Small intestine (tissue), 7 donors: ENCODE data around the gene MSANTD1. TPM values are rescaled to one million over a fixed set of nuclear protein-coding genes. Genes with fewer than 3 reads are reported as not detected.

Source experiments
- DNase-seq, 2 donors: peaks; one replicate each; pipeline versions ENCODE4 v3.0.0 to v3.0.0-alpha.2; 2013
- FAIRE-seq: peaks from 2 replicates; lab custom pipeline; 2012; peaks lifted over from hg19 to GRCh38; lab: Jason Lieb, UNC
- H3K27ac ChIP-seq, 3 donors: one replicate each; pipeline ENCODE4 v1.5.1; 2013; ENCODE audit warnings: low read length in 2 of 3, mild to moderate bottlenecking in 2 of 3, control low read depth in 1 of 3, inconsistent platforms in 1 of 3, low read depth in 1 of 3, moderate library complexity in 1 of 3
- H3K27me3 ChIP-seq, 3 donors: one replicate each; pipeline ENCODE4 v1.6.1; 2013; ENCODE audit warnings: low read length in 3 of 3, inconsistent platforms in 1 of 3; ENCODE audit not compliant: control insufficient read depth in 3 of 3, insufficient read depth in 3 of 3
- H3K36me3 ChIP-seq, 3 donors: one replicate each; pipeline ENCODE4 v1.6.1; 2013; ENCODE audit warnings: low read length in 3 of 3, inconsistent platforms in 1 of 3, low read depth in 1 of 3, mild to moderate bottlenecking in 1 of 3, moderate library complexity in 1 of 3; ENCODE audit not compliant: control insufficient read depth in 3 of 3, insufficient read depth in 2 of 3
- H3K4me1 ChIP-seq, 3 donors: one replicate each; pipeline ENCODE4 v1.6.1; 2013; ENCODE audit warnings: low read length in 2 of 3, inconsistent platforms in 1 of 3, low read depth in 1 of 3, mild to moderate bottlenecking in 1 of 3, moderate library complexity in 1 of 3; ENCODE audit not compliant: control insufficient read depth in 3 of 3, insufficient read depth in 2 of 3
- H3K4me3 ChIP-seq, 3 donors: one replicate each; pipeline ENCODE4 v1.5.1; 2013; ENCODE audit warnings: low read length in 3 of 3, control low read depth in 1 of 3, inconsistent platforms in 1 of 3, low read depth in 1 of 3, mild to moderate bottlenecking in 1 of 3, moderate library complexity in 1 of 3
- H3K9me3 ChIP-seq, 2 donors: one replicate each; pipeline ENCODE4 v1.6.1; 2013; ENCODE audit warnings: low read depth in 1 of 2, low read length in 1 of 2; ENCODE audit not compliant: control insufficient read depth in 2 of 2, insufficient read depth in 1 of 2
- WGBS, 3 donors: extraction: QIAGEN DNeasy Blood & Tissue Kit; methylation state at CpG; one replicate each; pipeline ENCODE4 v1.1.7; 2013; 5-methylcytosine and 5-hydroxymethylcytosine counted together
- polyA plus RNA-seq, 4 donors: library from polyadenylated mRNA; stranded (reverse) in 3 of 4; unstranded in 1 of 4; fragments of 200-250 nt in 3 of 4; fragments of 120-200 nt in 1 of 4; gene quantifications; one replicate each; pipeline versions ENCODE4 v1.2.1 to v1.2.3, GENCODE V29; 2013
- donor health status: healthy with polysubstance abuse.
- donor health status: control.
- donor health status: control.
- donor health status: Bipolar disorder and iron deficiency.
- donor health status: healthy.

MSANTD1 gene
- polyA plus RNA-seq, 4 donors: 0.27 to 0.45 (median 0.29) TPM

DNA sequence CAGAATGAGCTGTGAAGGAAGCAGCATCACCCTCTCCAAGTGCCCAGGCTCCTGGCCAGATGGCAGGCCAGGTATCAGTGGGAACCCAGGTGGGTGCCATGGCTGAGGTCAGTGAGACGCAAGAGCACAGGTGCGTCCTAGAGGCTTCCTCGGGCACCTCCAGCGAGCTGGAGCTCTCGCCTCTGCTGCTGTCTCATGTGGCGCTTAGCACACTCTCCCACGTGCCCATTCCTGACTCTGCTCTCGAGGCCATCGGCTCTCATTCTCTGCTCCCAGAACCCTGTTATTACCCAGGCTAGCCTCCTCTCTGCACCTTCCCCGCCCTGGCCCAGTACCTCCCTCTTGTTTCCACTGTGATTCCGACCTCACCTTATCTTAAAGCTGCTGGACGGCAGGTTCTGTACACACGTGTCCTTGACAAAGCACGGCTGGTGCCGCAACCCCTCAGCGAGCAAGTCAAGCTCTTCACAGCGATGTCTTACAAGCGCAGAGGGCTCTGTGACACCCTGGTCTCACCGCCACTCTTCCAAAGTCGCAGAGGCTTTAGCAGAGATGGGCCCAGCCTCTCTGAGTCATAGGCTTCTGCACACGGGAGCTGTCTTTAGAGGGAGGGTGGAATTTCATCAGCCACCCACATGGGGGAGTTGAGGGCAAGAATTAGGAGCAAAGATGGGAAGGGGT lies 15.4 kb upstream of the MSANTD1 start:
- DNase-seq (no peak), FAIRE-seq (no peak)
- Histone ChIP-seq H3K4me3 (no peak overlapping the region), H3K27ac (no peak overlapping the region), H3K4me1 (no peaks in the 10 kb centered on the region), H3K27me3 (no peaks in the 10 kb centered on the region), H3K9me3 (no peaks in the 10 kb centered on the region), H3K36me3 (peaks cover 18 to 94% (median 35%) of the 10 kb centered on the region in 3 donors)
- 89 to 91% (median 89%) methylated on average over 20 to 21 of the region's 21 CpGs for WGBS, 3 donors

DNA sequence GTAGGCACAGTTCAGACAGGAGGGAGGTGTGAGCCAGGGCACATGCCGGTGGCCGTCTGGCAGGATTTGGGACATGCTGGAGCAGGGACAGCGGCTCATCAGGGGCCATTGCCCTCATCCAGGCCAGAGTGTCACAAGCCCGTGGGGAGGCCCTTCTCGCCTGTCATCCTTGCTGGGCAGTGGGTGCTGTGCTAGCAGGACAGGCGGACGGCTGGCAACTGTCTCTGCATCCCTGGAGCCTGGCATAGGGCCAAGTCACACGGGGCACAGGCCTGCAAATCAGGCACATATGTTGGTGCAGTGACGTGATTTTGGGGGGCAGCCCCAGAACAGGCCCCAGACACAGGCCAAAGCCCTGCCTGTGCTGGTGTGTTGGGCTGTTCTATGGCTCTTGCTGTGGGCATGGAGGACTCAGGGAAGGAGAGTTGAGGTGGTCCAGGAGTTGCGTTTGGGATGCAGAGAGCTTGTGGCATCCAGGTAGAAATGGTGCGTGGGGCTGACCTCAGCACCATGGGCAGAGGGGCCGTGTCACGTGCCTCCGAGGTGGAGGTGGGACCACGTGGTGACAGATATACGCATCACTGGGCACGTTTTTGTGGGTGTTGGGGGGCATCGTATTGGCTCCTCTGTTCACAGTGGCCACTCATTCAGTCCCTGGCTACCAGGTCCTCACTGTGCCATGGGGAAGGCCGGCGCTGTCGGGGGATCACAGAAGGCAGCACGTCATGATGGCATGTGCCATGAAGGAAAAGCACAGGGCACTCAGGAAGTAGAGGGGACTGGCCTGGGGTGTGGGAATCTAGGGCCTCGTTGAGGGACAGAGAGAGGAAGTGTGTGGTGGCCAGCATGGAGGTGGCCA lies 14.6 kb upstream of the MSANTD1 start:
- H3K4me1 ChIP-seq: no peaks in the 10 kb centered on the region
- WGBS, 3 donors: 88 to 91% (median 88%) methylated on average over 23 of the region's 23 CpGs
- H3K36me3 ChIP-seq: peaks cover 22 to 94% (median 27%) of the 10 kb centered on the region in 3 donors
- DNase-seq (no peak), FAIRE-seq (no peak)
- no peak overlapping the region for H3K27ac ChIP-seq
- no peak overlapping the region for H3K4me3 ChIP-seq
- H3K27me3 ChIP-seq: no peaks in the 10 kb centered on the region
- H3K9me3 ChIP-seq: no peaks in the 10 kb centered on the region

DNA sequence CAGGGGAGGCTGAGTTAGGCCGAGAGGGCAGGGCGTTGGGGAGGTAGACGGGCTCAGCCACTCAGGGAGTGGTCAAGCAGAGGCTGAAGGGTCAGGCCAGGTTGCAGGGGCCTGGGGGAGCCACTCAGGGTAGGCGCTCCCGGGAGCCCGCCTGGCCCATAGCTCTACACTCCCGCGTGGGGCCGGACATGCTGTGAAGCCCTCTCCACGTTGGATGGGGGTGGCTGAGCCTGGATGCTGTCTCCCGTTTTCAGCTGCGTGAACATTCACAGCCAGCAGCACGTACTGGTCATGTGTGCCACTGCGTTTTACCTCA lies 14.0 kb upstream of the MSANTD1 start:
- no peak overlapping the region for H3K27ac ChIP-seq
- DNase-seq (no peak), FAIRE-seq (no peak)
- no peaks in the 10 kb centered on the region for H3K9me3 ChIP-seq
- H3K36me3 ChIP-seq: peaks cover 22 to 94% (median 25%) of the 10 kb centered on the region in 3 donors
- no peaks in the 10 kb centered on the region for H3K4me1 ChIP-seq
- 90 to 94% (median 94%) methylated on average over 14 of the region's 14 CpGs for WGBS, 3 donors
- H3K4me3 ChIP-seq: no peak overlapping the region
- H3K27me3 ChIP-seq: no peaks in the 10 kb centered on the region

DNA sequence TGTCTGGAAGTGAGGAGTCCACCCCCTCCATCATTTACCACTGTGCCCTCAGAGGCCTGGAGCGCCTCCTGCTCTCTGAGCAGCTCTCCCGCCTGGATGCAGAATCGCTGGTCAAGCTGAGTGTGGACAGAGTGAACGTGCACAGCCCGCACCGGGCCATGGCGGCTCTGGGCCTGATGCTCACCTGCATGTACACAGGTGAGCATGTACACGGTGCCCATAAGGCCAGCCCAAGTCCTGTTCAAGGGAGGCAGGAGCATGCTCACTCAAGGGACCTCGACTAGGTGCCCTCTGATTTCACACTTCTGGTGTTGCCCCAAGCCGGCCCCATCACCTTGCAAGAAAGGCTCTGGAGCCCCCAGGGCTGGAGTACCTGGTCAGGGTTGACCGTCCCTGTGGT lies 13.4 kb upstream of the MSANTD1 start:
- no peaks in the 10 kb centered on the region for H3K27me3 ChIP-seq
- FAIRE-seq (no peak), DNase-seq (no peak)
- 93 to 95% (median 95%) methylated on average over 11 of the region's 11 CpGs for WGBS, 3 donors
- no peaks in the 10 kb centered on the region for H3K4me1 ChIP-seq
- no peak overlapping the region for H3K4me3 ChIP-seq
- no peaks in the 10 kb centered on the region for H3K9me3 ChIP-seq
- no peak overlapping the region for H3K27ac ChIP-seq
- peaks cover 22 to 94% (median 25%) of the 10 kb centered on the region in 3 donors for H3K36me3 ChIP-seq

DNA sequence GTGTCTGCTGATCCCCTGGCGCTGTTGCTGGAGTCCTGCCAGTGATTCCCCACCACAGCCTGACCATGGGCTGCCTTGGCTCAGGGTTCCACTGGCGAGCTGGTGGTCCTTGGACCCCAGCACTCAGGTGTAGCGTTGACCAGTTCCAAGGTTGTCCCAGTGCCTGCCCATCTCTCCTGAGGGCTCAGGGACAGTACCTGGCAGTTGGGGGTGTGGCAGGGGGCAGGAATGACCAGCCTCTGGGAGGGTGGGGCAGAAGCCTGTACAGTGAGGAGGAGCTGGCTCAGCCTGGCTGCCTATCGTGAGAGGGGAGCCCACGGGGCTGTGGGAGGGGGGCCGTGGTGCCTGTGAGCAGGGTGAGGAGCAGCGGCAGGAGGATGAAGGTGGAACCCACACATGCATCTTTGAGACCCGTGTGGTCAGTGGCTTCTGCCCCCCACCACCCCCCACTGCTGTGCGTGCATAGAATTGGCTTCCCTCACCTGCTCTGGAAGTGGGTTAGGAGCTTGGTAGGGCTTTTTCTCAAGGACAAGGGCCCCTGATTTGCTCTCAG lies 12.6 kb upstream of the MSANTD1 start:
- H3K4me3 ChIP-seq: no peak overlapping the region
- WGBS, 3 donors: 84 to 87% (median 87%) methylated on average over 8 to 9 of the region's 9 CpGs
- no peaks in the 10 kb centered on the region for H3K27me3 ChIP-seq
- DNase-seq (no peak), FAIRE-seq (no peak)
- H3K4me1 ChIP-seq: peaks cover 0 to 3% (median 0%) of the 10 kb centered on the region in 3 donors
- no peaks in the 10 kb centered on the region for H3K9me3 ChIP-seq
- H3K36me3 ChIP-seq: peaks cover 22 to 94% (median 25%) of the 10 kb centered on the region in 3 donors
- no peak overlapping the region for H3K27ac ChIP-seq

- H3K36me3 ChIP-seq: peaks cover 18 to 92% (median 22%) of the 10 kb centered on the region in 3 donors
These were observed 11.7 kb upstream of the MSANTD1 start for GRCh38 chr4:3237266-3237665.

GRCh38 chr4:3237712-3238560 lies 11.0 kb upstream of the MSANTD1 start:
- WGBS, 3 donors: 90 to 92% (median 91%) methylated on average over 26 of the region's 26 CpGs
- Histone ChIP-seq H3K4me3 (no peak overlapping the region), H3K9me3 (no peaks in the 10 kb centered on the region), H3K4me1 (peaks cover 0 to 5% (median 0%) of the 10 kb centered on the region in 3 donors), H3K27me3 (no peaks in the 10 kb centered on the region), H3K36me3 (peaks cover 18 to 90% (median 18%) of the 10 kb centered on the region in 3 donors), H3K27ac (no peak overlapping the region)
- DNase-seq (no peak), FAIRE-seq (no peak)

More at GRCh38 chr4:3237266-3237665, 11.7 kb upstream of the MSANTD1 start:
- no peak for FAIRE-seq
- no peak overlapping the region for H3K27ac ChIP-seq
- no peak overlapping the region for H3K4me3 ChIP-seq
- WGBS, 3 donors: 94 to 98% (median 95%) methylated on average over 19 of the region's 19 CpGs
- DNase-seq: no peak
- no peaks in the 10 kb centered on the region for H3K9me3 ChIP-seq
- no peaks in the 10 kb centered on the region for H3K27me3 ChIP-seq
- H3K4me1 ChIP-seq: peaks cover 0 to 3% (median 0%) of the 10 kb centered on the region in 3 donors

GRCh38 chr4:3238721-3239120 lies 10.2 kb upstream of the MSANTD1 start:
- Histone ChIP-seq H3K27me3 (no peaks in the 10 kb centered on the region), H3K36me3 (peaks cover 11 to 90% (median 18%) of the 10 kb centered on the region in 3 donors), H3K9me3 (no peaks in the 10 kb centered on the region), H3K27ac (no peak overlapping the region), H3K4me3 (no peak overlapping the region), H3K4me1 (peaks cover 0 to 5% (median 0%) of the 10 kb centered on the region in 3 donors)
- no peak for DNase-seq
- no peak for FAIRE-seq
- WGBS, 3 donors: 90 to 94% (median 90%) methylated on average over 18 of the region's 18 CpGs
